ENCODE results near the gene FAM50A.

DNA sequence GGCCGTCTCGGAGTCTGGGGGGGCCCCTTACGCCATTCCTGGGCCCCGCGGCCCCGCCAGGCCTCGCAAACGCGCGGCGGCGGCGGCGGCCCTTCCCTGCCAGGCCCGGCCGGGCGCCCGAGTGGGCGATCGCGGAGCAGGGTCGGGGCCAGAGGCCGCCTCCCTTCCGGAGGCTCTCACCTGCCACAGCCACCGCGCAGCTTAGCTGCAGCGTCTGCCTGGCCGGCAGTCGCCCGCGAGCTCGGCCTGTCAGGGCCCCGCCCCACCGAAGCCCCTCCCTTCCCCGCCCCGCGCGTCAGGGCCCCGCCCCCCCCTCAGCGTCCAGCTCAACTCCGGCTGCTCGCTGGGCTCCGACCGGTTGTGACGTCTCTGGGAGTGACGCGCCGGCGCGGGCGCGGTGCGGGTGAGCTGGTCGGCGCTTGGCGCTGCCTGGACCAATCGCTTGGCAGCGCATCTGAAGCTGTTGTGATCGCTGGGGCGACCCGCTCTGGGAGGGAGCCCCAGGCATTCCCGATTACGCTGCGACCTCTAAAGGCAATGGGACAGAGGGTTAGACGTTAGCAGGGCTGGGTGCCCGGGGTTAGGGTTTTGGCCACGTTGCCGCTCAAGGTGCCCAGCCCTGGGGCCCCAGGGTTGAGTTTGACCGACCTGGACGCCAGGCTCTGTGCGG lies 46.6 kb downstream of the FAM50A start, which contains the start of gene SLC10A3:
- peak; percentile 81 for TF ChIP-seq POLR2A (IDR thresholded peaks at IDR 0.05; ENCODE audit: low read length)
- no peak for TF ChIP-seq GATA1 (IDR thresholded peaks at IDR 0.05; ENCODE audit: low read depth, low read length)
